SU-DHL-6 (cell line): ENCODE measurements around the gene SHROOM1.

Experiments used
- H2AFZ ChIP-seq: fragments of 200-600 bp; sonication (generic); 2 replicates; pipeline ENCODE4 v1.6.1; 2014; ENCODE audit warnings: low read depth, mild to moderate bottlenecking, moderate library complexity, mixed read lengths, antibody characterized with exemption, low read length; ENCODE audit not compliant: severe bottlenecking
- H3F3A ChIP-seq: fragments of 200-600 bp; shearing (Covaris generic); 2 replicates; pipeline ENCODE4 v1.6.0; 2016; ENCODE audit warnings: antibody characterized with exemption, mild to moderate bottlenecking; ENCODE audit not compliant: insufficient read depth
- H3K27ac ChIP-seq: fragments of 200-600 bp; sonication (generic); 2 replicates; pipeline ENCODE4 v1.5.1; 2016; ENCODE audit warnings: low read depth, mild to moderate bottlenecking, low read length, moderate library complexity, mixed read lengths
- H3K27me3 ChIP-seq: fragments of 200-600 bp; sonication (generic), shearing (Covaris generic); 2 replicates; pipeline ENCODE4 v1.6.0; 2014; ENCODE audit warnings: mild to moderate bottlenecking, low read length
- H3K36me3 ChIP-seq: fragments of 200-600 bp; sonication (generic); 2 replicates; pipeline ENCODE4 v1.6.1; 2014; ENCODE audit warnings: mild to moderate bottlenecking, low read length, mixed read lengths
- H3K4me2 ChIP-seq: fragments of 300-600, 200-600 bp; shearing (Covaris generic), sonication (generic); 2 replicates; pipeline ENCODE4 v1.6.0; 2014; ENCODE audit warnings: low read length, low read depth, mild to moderate bottlenecking; ENCODE audit not compliant: poor library complexity, severe bottlenecking
- H3K4me3 ChIP-seq: fragments of 200-600 bp; sonication (generic); 2 replicates; pipeline ENCODE4 v1.5.1; 2014; ENCODE audit warnings: antibody characterized with exemption, low read length, mild to moderate bottlenecking, mixed read lengths; ENCODE audit not compliant: insufficient read depth, poor library complexity, severe bottlenecking
- H3K79me2 ChIP-seq: fragments of 200-600 bp; sonication (generic); 2 replicates; pipeline ENCODE4 v1.6.1; 2014; ENCODE audit warnings: mild to moderate bottlenecking, low read length, moderate library complexity; ENCODE audit not compliant: insufficient read depth
- H3K9ac ChIP-seq: fragments of 200-600 bp; sonication (generic); 2 replicates; pipeline ENCODE4 v1.7.0; 2014; ENCODE audit warnings: mild to moderate bottlenecking, low read length
- H3K9me2 ChIP-seq: fragments of 200-600 bp; sonication (generic); replicated peaks from 2 replicates; pipeline ENCODE4 v1.6.1; 2014; ENCODE audit warnings: low read length; ENCODE audit not compliant: insufficient read depth
- H3K9me3 ChIP-seq: fragments of 200-600 bp; sonication (generic); 2 replicates; pipeline ENCODE4 v1.6.1; 2014; ENCODE audit warnings: low read length, mixed read lengths; ENCODE audit not compliant: insufficient read depth
- H4K20me1 ChIP-seq: fragments of 200-600 bp; sonication (generic); 2 replicates; pipeline ENCODE4 v1.6.1; 2014; ENCODE audit warnings: low read depth, mild to moderate bottlenecking, antibody characterized with exemption, low read length, moderate library complexity, mixed read lengths
- CTCF ChIP-seq: fragments of 200-600 bp; sonication (generic); IDR thresholded peaks from one replicate; pipeline ENCODE4 v1.5.1; 2017; ENCODE audit warnings: antibody characterized with exemption, mild to moderate bottlenecking, low read length, moderate library complexity; ENCODE audit not compliant: insufficient read depth, poor library complexity, severe bottlenecking
- EZH2phosphoT487 ChIP-seq: fragments of 200-600 bp; sonication (generic), shearing (Covaris generic); conservative IDR thresholded peaks from 2 replicates; pipeline ENCODE4 v1.6.1; 2018; ENCODE audit warnings: mild to moderate bottlenecking, antibody characterized with exemption, low read length, moderate library complexity, mixed read lengths

The SHROOM1 gene

GRCh38 chr5:132840313-132840712 is 9.9 kb upstream of the SHROOM1 start:
- Histone ChIP-seq H2AFZ (no peak overlapping the region), H3K9me3 (no peaks in the 10 kb centered on the region), H3F3A (no peaks in the 10 kb centered on the region), H3K27me3 (no peaks in the 10 kb centered on the region), H4K20me1 (no peaks in the 10 kb centered on the region), H3K4me3 (no peak overlapping the region), H3K79me2 (no peaks in the 10 kb centered on the region), H3K36me3 (no peaks in the 10 kb centered on the region), H3K9me2 (no peaks in the 10 kb centered on the region), H3K27ac (no peak overlapping the region), H3K9ac (no peak overlapping the region), H3K4me2 (no peak overlapping the region)
- no peak for TF ChIP-seq EZH2phosphoT487
- TF ChIP-seq CTCF: no peak

GRCh38 chr5:132839426-132840301 is 9.2 kb upstream of the SHROOM1 start:
- H3K9me3 ChIP-seq: no peaks in the 10 kb centered on the region
- H3K4me2 ChIP-seq: no peak overlapping the region
- H3K27me3 ChIP-seq: no peaks in the 10 kb centered on the region
- no peaks in the 10 kb centered on the region for H3K9me2 ChIP-seq
- no peaks in the 10 kb centered on the region for H3F3A ChIP-seq
- H3K4me3 ChIP-seq: no peak overlapping the region
- H2AFZ ChIP-seq: no peak overlapping the region
- H3K36me3 ChIP-seq: no peaks in the 10 kb centered on the region
- no peak for TF ChIP-seq CTCF
- TF ChIP-seq EZH2phosphoT487: no peak
- no peaks in the 10 kb centered on the region for H3K79me2 ChIP-seq
- no peaks in the 10 kb centered on the region for H4K20me1 ChIP-seq
- H3K27ac ChIP-seq: no peak overlapping the region
- H3K9ac ChIP-seq: no peak overlapping the region

- Histone ChIP-seq H3K4me2 (no peak overlapping the region), H4K20me1 (no peaks in the 10 kb centered on the region), H3F3A (no peaks in the 10 kb centered on the region), H3K9me2 (no peaks in the 10 kb centered on the region), H3K9me3 (no peaks in the 10 kb centered on the region), H3K9ac (no peak overlapping the region), H3K36me3 (no peaks in the 10 kb centered on the region), H3K79me2 (no peaks in the 10 kb centered on the region), H3K27ac (no peak overlapping the region), H2AFZ (no peak overlapping the region), H3K27me3 (no peaks in the 10 kb centered on the region), H3K4me3 (no peak overlapping the region)
- TF ChIP-seq EZH2phosphoT487 (no peak), CTCF (no peak)
These were observed 8.3 kb upstream of the SHROOM1 start for GRCh38 chr5:132838516-132839282.
